IgD-negative memory B cell (primary cell): ENCODE results near the gene NAXD. TPM values are rescaled to one million over a fixed set of nuclear protein-coding genes. Genes with fewer than 3 reads are reported as not detected.
A peak's percentile ranks its signal among the peaks of the same experiment; 100 is the strongest.

ENCODE experiments used
- H3K27ac Mint-ChIP-seq, 3 donors: one replicate each; pipeline ENCODE4 v1.8.0; 2020 to 2022; ENCODE audit warnings: mild to moderate bottlenecking in 3 of 3, mixed read lengths in 3 of 3, moderate library complexity in 1 of 3
- H3K27me3 Mint-ChIP-seq: one replicate; pipeline ENCODE4 v1.8.0; 2021; ENCODE audit warnings: mixed read lengths
- H3K36me3 Mint-ChIP-seq: one replicate; pipeline ENCODE4 v1.8.0; 2020; ENCODE audit warnings: mild to moderate bottlenecking, mixed read lengths
- H3K4me1 Mint-ChIP-seq, 3 donors: one replicate each; pipeline ENCODE4 v1.8.0; 2020 to 2022; ENCODE audit warnings: mixed read lengths in 3 of 3, mild to moderate bottlenecking in 1 of 3
- H3K4me3 Mint-ChIP-seq, 4 donors: one replicate each; pipeline ENCODE4 v1.8.0; 2020 to 2022; ENCODE audit warnings: mild to moderate bottlenecking in 4 of 4, mixed read lengths in 4 of 4, moderate library complexity in 3 of 4
- H3K9me3 Mint-ChIP-seq, 3 donors: one replicate each; pipeline ENCODE4 v1.8.0; 2020 to 2021; ENCODE audit warnings: mixed read lengths in 3 of 3, mild to moderate bottlenecking in 1 of 3
- polyA plus RNA-seq: library from polyadenylated mRNA; unstranded; fragments of 300-500 nt; fragmentation: Illumina TruSeq; gene quantifications from one replicate; pipeline ENCODE4 v1.2.3, GENCODE V29; 2021

The NAXD gene
- polyA plus RNA-seq, 1 donor from 2014 or later, result 20.5 TPM

GRCh38 chr13:110642291-110642981 lies 27.1 kb downstream of the NAXD start:
- H3K4me3 Mint-ChIP-seq, result no peak overlapping the region
- H3K27ac Mint-ChIP-seq, result no peak overlapping the region
- H3K27me3 Mint-ChIP-seq, result no peaks in the 10 kb centered on the region
- no peaks in the 10 kb centered on the region for H3K9me3 Mint-ChIP-seq
- peaks cover 3 to 6% (median 5%) of the 10 kb centered on the region in 3 donors for H3K4me1 Mint-ChIP-seq
- H3K36me3 Mint-ChIP-seq, result no peaks in the 10 kb centered on the region

- no peaks in the 10 kb centered on the region for H3K9me3 Mint-ChIP-seq
- H3K4me1 Mint-ChIP-seq, result peaks cover 9 to 13% (median 12%) of the 10 kb centered on the region in 3 donors
- no peaks in the 10 kb centered on the region for H3K36me3 Mint-ChIP-seq
- H3K27me3 Mint-ChIP-seq, result no peaks in the 10 kb centered on the region
- no peak overlapping the region for H3K4me3 Mint-ChIP-seq
- H3K27ac Mint-ChIP-seq, result peak overlapping the region in 1 of 3 donors; percentile 23
Observed at GRCh38 chr13:110643324-110643723, 28.0 kb downstream of the NAXD start.

GRCh38 chr13:110643768-110644421 lies 28.6 kb downstream of the NAXD start:
- H3K9me3 Mint-ChIP-seq, result no peaks in the 10 kb centered on the region
- no peaks in the 10 kb centered on the region for H3K36me3 Mint-ChIP-seq
- peaks cover 9 to 13% (median 12%) of the 10 kb centered on the region in 3 donors for H3K4me1 Mint-ChIP-seq
- peak overlapping the region in 1 of 3 donors; percentile 62 for H3K27ac Mint-ChIP-seq
- H3K27me3 Mint-ChIP-seq, result no peaks in the 10 kb centered on the region
- no peak overlapping the region for H3K4me3 Mint-ChIP-seq

- Mint-ChIP-seq H3K4me1 (peaks cover 9 to 13% (median 12%) of the 10 kb centered on the region in 3 donors), H3K27me3 (no peaks in the 10 kb centered on the region), H3K4me3 (peak overlapping the region in 2 of 4 donors; percentile 12 to 79), H3K27ac (no peak overlapping the region), H3K9me3 (no peaks in the 10 kb centered on the region), H3K36me3 (peaks cover 2% of the 10 kb centered on the region)
Observed at GRCh38 chr13:110644892-110645521, 29.7 kb downstream of the NAXD start.

GRCh38 chr13:110645750-110646149 lies 30.4 kb downstream of the NAXD start:
- no peaks in the 10 kb centered on the region for H3K9me3 Mint-ChIP-seq
- H3K4me3 Mint-ChIP-seq, result no peak overlapping the region
- no peaks in the 10 kb centered on the region for H3K27me3 Mint-ChIP-seq
- H3K36me3 Mint-ChIP-seq, result peaks cover 3% of the 10 kb centered on the region
- H3K4me1 Mint-ChIP-seq, result peaks cover 9 to 12% (median 12%) of the 10 kb centered on the region in 3 donors
- H3K27ac Mint-ChIP-seq, result no peak overlapping the region

- H3K36me3 Mint-ChIP-seq, result peaks cover 4% of the 10 kb centered on the region
- H3K4me1 Mint-ChIP-seq, result peaks cover 12 to 15% (median 13%) of the 10 kb centered on the region in 3 donors
- H3K4me3 Mint-ChIP-seq, result no peak overlapping the region
- no peaks in the 10 kb centered on the region for H3K9me3 Mint-ChIP-seq
- H3K27ac Mint-ChIP-seq, result peak overlapping the region in 1 of 3 donors; percentile 81
- no peaks in the 10 kb centered on the region for H3K27me3 Mint-ChIP-seq
Observed at GRCh38 chr13:110646442-110647364, 31.4 kb downstream of the NAXD start.

- Mint-ChIP-seq H3K9me3 (no peaks in the 10 kb centered on the region), H3K4me3 (no peak overlapping the region), H3K4me1 (peaks cover 14 to 16% (median 15%) of the 10 kb centered on the region in 3 donors), H3K36me3 (peaks cover 4% of the 10 kb centered on the region), H3K27me3 (no peaks in the 10 kb centered on the region), H3K27ac (no peak overlapping the region)
Observed at GRCh38 chr13:110647365-110647737, 32.0 kb downstream of the NAXD start.

- Mint-ChIP-seq H3K4me1 (peaks cover 17 to 19% (median 18%) of the 10 kb centered on the region in 3 donors), H3K9me3 (no peaks in the 10 kb centered on the region), H3K27me3 (no peaks in the 10 kb centered on the region), H3K36me3 (peaks cover 4% of the 10 kb centered on the region), H3K4me3 (no peak overlapping the region), H3K27ac (peak overlapping the region in 2 of 3 donors; percentile 76 to 81)
Observed at GRCh38 chr13:110648146-110648819, 32.9 kb downstream of the NAXD start.

GRCh38 chr13:110648848-110649421 lies 33.6 kb downstream of the NAXD start:
- peaks cover 21 to 24% (median 22%) of the 10 kb centered on the region in 3 donors for H3K4me1 Mint-ChIP-seq
- H3K36me3 Mint-ChIP-seq, result peaks cover 4% of the 10 kb centered on the region
- peak overlapping the region in 1 of 3 donors; percentile 69 for H3K27ac Mint-ChIP-seq
- no peaks in the 10 kb centered on the region for H3K27me3 Mint-ChIP-seq
- no peaks in the 10 kb centered on the region for H3K9me3 Mint-ChIP-seq
- peak overlapping the region in 2 of 4 donors; percentile 27 to 74 for H3K4me3 Mint-ChIP-seq

- Mint-ChIP-seq H3K27ac (no peak overlapping the region), H3K36me3 (peaks cover 4% of the 10 kb centered on the region), H3K27me3 (no peaks in the 10 kb centered on the region), H3K9me3 (no peaks in the 10 kb centered on the region), H3K4me3 (peak overlapping the region in 1 of 4 donors; percentile 74), H3K4me1 (peaks cover 20 to 21% (median 21%) of the 10 kb centered on the region in 3 donors)
Observed at GRCh38 chr13:110649551-110649950, 34.2 kb downstream of the NAXD start.

GRCh38 chr13:110650436-110650835 lies 35.1 kb downstream of the NAXD start:
- Mint-ChIP-seq H3K4me3 (peak overlapping the region in 2 of 4 donors; percentile 12 to 39), H3K9me3 (no peaks in the 10 kb centered on the region), H3K4me1 (peaks cover 18 to 23% (median 22%) of the 10 kb centered on the region in 3 donors), H3K27me3 (no peaks in the 10 kb centered on the region), H3K27ac (no peak overlapping the region), H3K36me3 (peaks cover 4% of the 10 kb centered on the region)

- H3K36me3 Mint-ChIP-seq, result peaks cover 5% of the 10 kb centered on the region
- no peak overlapping the region for H3K4me3 Mint-ChIP-seq
- H3K27me3 Mint-ChIP-seq, result no peaks in the 10 kb centered on the region
- H3K9me3 Mint-ChIP-seq, result no peaks in the 10 kb centered on the region
- H3K27ac Mint-ChIP-seq, result no peak overlapping the region
- peaks cover 19 to 28% (median 26%) of the 10 kb centered on the region in 3 donors for H3K4me1 Mint-ChIP-seq
Observed at GRCh38 chr13:110651271-110651670, 35.9 kb downstream of the NAXD start.

- Mint-ChIP-seq H3K27ac (peak overlapping the region in 2 of 3 donors; percentile 23 to 35), H3K4me1 (peaks cover 20 to 29% (median 29%) of the 10 kb centered on the region in 3 donors), H3K9me3 (no peaks in the 10 kb centered on the region), H3K27me3 (no peaks in the 10 kb centered on the region), H3K36me3 (peaks cover 7% of the 10 kb centered on the region), H3K4me3 (peak overlapping the region in 1 of 4 donors; percentile 51)
Observed at GRCh38 chr13:110651726-110652230, 36.4 kb downstream of the NAXD start.
